Epithelial cell of esophagus (primary cell): ENCODE data around the gene SMARCC2.

ENCODE experiments used
- DNase-seq: peaks from one replicate; pipeline ENCODE4 v3.0.0; 2010; ENCODE audit warnings: low read depth
- H3K4me3 ChIP-seq: 2 replicates; pipeline ENCODE4 v1.5.1; 2011; ENCODE audit warnings: mild to moderate bottlenecking, low read length, control low read depth
- TF ChIP-seq, protein P1 (sequence below): IDR thresholded peaks from 2 replicates; pipeline ENCODE4 v1.5.1; 2011; ENCODE audit warnings: low read depth, mild to moderate bottlenecking, low read length, control low read depth, inconsistent platforms; ENCODE audit not compliant: insufficient read depth; ENCODE audit errors: missing control alignments

Gene SMARCC2

DNA sequence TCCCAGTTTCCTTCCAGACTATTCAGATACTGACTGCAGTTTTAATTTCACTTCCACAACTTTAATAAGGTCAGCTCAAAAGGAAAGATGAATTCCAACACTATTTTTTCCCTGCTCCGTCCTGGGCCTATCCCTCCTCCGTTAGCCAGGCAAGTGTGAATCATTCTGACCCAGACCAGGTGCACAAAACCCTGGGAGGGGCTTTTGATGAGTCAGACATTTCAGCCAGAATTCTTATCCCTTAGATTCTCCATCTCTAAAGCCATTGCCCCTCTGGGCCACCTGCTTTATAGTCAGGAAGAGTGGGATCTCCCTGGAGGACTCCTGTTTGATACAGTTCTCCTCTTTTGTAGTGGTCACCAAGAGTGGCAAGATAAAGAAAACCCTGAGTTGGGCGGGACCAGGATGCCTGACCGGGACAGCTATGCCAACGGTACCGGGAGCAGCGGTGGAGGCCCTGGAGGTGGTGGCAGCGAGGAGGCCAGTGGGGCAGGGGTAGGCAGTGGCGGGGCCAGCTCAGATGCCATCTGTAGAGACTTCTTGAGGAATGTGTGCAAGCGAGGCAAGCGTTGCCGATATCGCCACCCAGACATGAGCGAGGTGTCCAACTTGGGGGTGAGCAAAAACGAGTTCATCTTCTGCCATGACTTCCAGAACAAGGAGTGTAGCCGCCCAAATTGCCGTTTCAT, 69.0 kb downstream of the SMARCC2 start:
- TF ChIP-seq, protein P1, sequence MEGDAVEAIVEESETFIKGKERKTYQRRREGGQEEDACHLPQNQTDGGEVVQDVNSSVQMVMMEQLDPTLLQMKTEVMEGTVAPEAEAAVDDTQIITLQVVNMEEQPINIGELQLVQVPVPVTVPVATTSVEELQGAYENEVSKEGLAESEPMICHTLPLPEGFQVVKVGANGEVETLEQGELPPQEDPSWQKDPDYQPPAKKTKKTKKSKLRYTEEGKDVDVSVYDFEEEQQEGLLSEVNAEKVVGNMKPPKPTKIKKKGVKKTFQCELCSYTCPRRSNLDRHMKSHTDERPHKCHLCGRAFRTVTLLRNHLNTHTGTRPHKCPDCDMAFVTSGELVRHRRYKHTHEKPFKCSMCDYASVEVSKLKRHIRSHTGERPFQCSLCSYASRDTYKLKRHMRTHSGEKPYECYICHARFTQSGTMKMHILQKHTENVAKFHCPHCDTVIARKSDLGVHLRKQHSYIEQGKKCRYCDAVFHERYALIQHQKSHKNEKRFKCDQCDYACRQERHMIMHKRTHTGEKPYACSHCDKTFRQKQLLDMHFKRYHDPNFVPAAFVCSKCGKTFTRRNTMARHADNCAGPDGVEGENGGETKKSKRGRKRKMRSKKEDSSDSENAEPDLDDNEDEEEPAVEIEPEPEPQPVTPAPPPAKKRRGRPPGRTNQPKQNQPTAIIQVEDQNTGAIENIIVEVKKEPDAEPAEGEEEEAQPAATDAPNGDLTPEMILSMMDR: no peak
- H3K4me3 ChIP-seq: no peak overlapping the region
- peak; percentile 62 for DNase-seq

DNA sequence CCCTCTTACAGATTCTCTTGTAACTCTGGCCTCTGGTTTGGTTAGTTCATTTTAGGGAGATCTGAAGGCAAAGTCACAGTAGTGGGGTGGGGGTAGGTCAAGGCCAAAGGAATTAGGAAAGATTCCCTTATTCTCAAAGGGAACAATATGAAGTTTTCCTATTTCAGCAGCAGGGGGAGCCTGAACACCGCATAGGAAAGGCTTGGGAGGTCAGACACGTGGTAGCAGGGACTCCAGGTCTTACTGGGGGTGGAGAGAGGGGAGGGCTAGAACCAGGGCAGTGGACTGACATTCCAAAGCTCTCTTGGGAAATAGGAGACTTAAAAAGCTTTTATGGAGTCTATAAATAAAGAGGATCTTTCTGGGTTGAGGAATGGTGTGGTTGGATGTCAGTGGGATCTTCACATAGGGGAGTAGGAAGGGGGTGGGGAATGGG, 69.9 kb downstream of the SMARCC2 start:
- TF ChIP-seq, protein P1: peak; percentile 85
- peak overlapping the region; percentile 75 for H3K4me3 ChIP-seq
- peak; percentile 87 for DNase-seq

DNA sequence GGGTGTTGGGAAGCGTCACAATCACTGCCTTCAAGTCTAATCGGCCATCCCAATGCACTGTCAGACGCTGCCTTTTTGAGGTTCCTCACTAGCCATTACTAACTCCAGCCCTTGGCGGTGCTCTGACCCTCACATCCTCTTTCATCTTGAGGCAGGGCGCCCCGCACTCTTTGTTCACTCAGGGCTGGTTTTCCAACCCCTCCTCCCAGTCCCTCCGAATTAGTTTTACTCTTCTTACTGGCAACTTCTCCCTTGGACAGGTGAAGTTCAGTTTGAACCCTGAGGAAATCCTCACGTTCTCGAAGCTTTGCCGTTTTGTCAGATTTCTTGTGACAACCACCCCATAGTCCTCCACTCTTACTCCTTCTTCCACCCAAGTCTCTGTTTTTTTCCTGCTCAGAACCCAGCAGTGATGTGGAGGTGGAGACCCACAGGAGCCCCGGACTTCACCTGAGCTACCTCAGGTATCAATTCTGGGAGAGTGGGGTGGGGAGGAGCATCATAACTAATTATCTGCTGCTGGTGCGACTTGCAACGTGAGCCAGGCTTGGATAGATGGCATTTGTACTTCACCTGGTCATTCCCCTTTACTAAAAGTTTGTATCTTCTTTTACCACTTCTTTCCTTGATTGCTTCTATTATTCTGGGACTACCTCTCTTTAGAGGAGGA, 70.5 kb downstream of the SMARCC2 start:
- DNase-seq: no peak
- peak overlapping the region; percentile 75 for H3K4me3 ChIP-seq
- TF ChIP-seq, protein P1: no peak

DNA sequence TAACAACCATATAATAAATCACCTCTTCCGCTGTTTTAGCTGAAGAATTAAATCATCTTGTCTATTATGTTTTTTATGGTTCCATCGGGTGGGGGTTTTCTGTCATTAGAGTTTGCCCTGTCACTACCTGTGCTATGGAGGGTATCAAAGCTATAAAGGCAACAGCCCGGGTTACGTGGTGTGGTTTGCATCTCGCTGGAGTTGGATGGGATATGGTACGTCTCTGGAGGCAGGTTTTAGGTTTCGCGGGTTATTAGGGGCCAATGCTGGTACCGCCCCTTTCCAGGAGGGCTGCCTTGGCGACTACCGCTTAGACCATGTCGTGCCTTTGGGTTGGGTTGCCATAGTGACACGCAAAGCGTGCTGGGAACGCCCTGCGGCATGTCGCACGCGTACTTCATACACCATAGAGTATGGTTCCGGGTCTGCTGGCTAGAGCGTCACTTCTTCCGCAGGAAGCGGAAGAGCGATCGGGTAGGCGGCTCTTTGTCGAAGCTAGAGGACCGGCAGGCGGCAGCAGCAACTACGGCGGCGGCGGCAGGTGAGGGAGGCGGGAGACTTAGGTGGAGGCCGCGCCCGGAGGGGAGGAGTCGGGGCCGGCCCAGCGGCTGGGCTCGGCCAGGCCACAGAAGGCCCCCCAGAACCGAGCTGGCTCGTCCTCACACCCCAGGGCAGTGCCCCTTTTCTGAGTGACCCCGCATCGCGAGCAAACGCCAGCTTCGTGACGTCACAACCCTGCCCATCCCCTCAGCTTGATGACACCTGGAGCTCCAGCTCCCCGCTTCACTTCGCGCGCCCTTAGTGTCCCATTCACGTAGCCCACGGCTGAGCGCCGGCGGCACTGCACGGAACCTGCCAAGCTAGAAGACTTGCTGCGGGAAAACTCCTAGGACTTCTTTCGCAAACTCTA, 71.2 kb downstream of the SMARCC2 start, which contains the start of gene ZC3H10:
Gene ZC3H10 (plus strand): TSS at position 489 of the 910 bp plus-strand sequence. CDS start 2,297 bp downstream, outside the sequence.
- DNase-seq: peak; percentile 99
- TF ChIP-seq, protein P1: peak; percentile 56
- H3K4me3 ChIP-seq: peak within 1 kb of the TSS; percentile 92

DNA sequence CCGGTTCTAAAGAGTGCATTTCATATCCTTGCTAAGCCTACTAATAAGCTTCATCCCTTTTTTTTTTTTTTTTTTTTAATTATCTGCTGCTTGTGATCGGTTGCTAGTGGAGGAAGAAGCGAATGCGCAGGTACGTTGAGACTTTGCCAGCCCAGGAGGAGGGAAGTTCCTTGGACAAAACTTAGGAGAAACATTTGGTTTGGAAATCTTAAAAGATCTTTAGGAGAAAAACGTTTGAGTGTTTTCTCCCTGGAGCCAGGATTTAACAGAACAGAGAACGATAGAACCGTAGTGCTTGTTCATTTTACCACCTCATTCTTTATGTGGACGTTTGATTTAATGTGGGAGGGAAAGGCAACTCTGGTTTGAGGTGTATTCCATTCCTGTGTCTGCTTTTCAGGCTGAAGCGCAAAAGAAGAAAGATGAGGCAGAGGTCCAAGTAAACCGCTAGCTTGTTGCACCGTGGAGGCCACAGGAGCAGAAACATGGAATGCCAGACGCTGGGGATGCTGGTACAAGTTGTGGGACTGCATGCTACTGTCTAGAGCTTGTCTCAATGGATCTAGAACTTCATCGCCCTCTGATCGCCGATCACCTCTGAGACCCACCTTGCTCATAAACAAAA, 72.1 kb downstream of the SMARCC2 start:
- DNase-seq: peak; percentile 19
- peak overlapping the region; percentile 92 for H3K4me3 ChIP-seq

DNA sequence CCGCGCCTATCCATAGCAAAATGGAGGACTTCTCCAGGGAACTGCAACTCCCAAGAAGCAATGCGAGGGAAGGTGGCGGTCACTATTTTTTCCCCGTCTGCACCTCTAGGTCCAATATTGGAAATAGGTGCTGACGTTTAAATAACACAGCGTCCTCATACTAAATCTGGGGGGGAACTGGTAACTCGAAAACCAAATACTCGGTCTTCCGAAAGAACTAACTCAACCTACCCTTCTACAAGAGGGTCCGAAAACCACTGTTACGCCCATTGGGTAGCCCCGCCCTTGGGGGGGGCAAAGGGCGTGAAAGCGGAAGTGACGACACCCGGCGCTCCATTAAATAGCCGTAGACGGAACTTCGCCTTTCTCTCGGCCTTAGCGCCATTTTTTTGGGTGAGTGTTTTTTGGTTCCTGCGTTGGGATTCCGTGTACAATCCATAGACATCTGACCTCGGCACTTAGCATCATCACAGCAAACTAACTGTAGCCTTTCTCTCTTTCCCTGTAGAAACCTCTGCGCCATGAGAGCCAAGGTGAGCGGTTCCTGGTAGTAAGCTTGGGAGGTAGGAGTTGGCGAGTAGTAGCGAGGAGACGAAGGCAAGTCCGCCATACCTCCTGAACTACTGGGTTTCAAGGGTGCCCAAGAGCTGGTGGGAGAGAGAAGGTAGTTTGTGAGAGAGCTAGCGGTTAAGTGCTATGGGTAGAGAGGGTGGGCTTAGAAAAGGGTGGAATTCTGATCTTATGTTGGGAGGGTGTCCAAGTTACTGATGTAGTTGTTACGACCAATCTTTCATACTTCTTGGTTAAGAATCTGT, 72.8 kb downstream of the SMARCC2 start, which contains the start of gene RPL41:
Gene RPL41 (plus strand): TSS at position 367 of the 815 bp plus-strand sequence.
- H3K4me3 ChIP-seq: peak within 1 kb of the TSS; percentile 92
- peak; percentile 93 for DNase-seq
- TF ChIP-seq, protein P1: no peak
